ENCODE results near the gene TRIM67.

Gene TRIM67

DNA sequence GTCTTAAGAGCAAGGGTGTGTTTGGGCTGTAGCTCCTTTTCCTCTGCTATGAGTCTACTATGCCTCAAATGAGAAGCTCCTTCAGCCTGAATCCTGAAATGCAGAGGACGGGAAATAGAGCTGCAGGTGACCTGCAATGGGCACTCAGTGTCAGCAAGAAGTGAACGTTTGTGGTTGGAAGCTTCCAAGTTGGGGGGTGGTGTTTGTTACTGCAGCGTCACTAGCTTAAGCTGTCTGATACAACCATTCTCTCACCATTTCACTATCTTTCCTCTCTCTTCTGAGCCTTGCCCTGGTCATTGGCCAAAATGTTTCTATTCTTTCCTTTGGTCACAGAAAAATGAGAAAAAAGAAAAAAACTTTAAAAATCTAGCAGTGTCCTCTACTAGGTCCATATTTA lies 19.4 kb downstream of the TRIM67 start:
- DNase-seq (ENCODE audit: insufficient read length, low spot score) (no peak), FAIRE-seq (no peak)

DNA sequence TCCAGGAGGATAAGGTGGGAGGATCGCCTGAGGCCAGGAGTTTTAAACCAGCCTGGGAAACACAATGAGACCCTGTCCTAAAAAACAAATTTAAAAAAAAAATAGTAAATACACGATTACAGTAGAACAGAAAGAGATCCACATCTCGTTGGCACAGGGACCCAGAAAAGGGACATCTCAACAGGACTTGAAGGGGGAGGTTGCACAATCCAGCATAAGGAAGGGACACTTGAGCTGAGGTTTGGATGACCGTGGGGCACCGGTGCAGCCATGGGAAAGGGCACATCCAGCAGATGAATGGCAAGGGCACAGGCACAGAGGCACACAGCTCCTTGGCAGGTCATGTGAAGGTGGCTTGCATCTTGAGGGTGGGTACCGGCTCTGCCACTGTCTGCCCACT lies 20.5 kb downstream of the TRIM67 start:
- no peak for DNase-seq (ENCODE audit: insufficient read length, low spot score)
- no peak for FAIRE-seq

DNA sequence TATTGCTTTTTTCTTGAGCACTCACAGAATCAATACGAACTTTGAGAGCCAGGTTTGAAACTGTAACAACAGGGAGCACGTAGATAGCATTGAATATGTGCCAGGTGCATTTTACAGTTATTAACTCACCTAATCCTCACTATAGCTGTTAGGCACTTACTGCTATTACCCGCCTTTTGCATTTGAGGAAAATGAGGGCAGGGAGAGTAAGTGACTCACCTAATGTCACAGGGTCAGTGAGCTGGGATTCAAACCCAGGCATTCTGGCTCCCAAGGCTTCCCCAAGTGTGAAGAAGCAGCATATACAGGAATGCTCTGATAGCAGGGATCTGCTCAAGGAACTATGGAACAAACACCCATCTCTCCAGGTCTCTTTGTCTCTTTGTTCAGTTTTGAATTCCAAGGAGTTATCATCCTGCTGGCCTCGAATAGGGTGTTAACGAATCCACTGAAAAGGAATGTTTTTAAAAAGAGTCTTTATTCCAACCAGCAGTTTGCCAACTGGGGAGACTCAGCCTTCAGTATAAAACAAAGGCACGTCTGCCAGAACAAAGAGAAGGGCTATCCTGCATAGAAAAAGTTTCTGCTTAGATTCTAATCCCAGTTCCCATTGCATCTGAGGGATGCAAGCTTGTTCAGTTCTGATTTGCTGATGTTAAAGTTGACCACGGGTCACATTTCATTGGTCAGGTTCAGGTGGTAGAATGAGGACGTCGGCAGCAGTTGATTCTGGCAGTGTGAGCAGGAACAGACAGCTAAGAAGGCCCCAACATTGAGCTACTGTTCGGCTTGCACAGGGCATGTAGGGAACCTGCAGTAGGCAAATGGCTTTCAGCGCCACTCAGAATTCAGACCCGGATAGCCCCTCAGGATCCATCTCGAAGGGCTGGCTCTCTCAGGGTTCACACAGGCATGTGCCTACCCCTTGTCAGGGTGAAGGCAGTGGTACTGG lies 22.1 kb downstream of the TRIM67 start:
- no peak for DNase-seq (ENCODE audit: insufficient read length, low spot score)
- no peak for FAIRE-seq

DNA sequence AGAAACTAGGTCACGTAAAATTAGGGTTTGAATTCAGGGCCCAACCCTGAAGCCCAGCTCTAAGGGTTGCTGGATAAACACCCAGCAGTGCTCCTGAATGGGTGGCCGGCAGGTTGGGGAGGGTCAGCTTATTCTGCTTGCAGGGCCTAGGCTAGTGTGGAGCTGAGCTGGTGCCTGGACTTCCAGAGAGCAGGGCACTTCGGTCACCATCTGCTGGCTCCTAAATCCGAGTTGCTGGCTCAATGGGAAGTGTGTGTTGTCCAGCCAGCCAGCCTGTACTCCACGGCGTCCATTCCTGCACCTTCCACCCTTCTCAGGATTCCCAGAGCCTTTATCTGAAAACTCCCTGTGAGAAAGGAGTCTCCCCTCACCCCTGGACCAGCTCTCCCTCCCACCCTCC lies 23.0 kb downstream of the TRIM67 start:
- no peak for DNase-seq (ENCODE audit: insufficient read length, low spot score)
- FAIRE-seq: no peak

DNA sequence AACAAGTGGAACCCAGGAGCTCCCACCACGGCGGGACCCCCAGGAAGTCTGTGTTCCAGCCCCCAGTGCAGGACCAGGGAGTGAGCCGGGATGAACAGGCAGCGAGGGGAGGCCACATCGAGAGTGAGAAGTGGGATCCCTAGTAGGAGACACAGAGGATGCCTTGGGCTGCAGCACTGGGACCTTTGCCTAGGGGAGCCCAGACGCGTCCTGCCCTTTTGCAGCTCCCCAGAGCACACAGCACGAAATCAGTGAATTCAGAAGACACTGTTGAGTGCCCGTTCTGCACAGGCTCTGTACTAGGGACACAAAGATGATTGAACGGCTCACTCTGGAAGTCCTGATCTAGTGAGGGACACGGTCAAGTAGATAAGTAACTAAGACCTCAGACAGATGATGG lies 23.5 kb downstream of the TRIM67 start:
- FAIRE-seq: no peak

DNA sequence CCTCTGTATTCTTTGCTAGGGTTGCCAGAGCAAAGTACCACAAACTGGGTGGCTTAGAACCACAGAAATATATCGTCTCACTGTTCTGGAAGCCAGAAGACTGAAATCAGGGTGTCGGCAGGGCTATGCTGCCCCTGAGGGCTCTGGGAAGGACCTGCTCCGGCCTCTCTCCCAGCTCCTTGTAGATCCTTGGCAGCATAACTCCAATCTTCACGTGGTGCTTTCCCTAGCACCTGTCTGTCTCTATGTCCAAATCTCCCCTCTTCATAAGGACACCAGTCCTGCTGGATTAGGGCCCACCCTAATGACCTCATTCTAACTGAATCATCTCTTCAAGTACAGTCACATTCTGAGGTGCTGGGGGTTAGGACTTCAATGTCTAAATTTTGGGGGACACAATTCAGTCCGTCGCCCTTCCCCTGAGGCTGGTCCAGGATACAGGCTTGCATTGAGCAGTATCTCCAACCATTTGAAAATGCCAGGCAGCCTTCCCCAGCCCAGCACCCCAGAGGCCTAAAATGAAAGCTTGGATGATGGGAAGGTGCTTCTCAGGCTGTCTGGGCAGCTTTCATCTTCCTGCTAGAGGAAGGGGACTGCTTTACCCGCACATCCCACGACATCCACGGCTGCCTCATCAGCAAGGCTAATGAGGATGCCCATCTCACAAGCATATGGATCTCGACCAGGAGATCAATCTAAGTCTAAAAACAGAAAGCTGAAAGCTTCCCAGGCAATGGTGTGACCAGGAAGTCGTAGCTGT lies 24.7 kb downstream of the TRIM67 start:
- no peak for DNase-seq (ENCODE audit: insufficient read length, low spot score)
- FAIRE-seq: no peak

More for the DNA sequence above, 23.5 kb downstream of the TRIM67 start:
- no peak for DNase-seq (ENCODE audit: insufficient read length, low spot score)

DNA sequence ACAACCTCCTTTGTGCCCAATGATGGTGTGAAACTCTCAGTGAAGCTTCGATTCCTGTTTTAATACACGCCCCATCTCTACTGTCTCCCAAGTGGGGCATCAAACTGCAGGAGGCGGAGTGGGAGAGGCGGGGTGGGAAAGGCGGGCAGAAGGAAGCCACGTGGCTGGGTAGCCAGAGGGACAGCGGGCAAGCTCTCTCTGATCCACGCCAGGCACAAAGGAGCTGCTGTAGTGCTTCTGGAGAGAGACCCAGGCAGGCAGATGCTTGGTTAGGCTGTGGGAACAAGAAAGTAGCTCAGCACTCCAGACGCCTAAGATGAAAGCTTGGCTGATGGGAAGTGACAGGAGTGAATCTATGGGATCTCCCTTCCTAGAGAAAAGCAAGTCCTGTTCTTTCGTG lies 25.7 kb downstream of the TRIM67 start:
- DNase-seq (ENCODE audit: insufficient read length, low spot score) (no peak), FAIRE-seq (no peak)

DNA sequence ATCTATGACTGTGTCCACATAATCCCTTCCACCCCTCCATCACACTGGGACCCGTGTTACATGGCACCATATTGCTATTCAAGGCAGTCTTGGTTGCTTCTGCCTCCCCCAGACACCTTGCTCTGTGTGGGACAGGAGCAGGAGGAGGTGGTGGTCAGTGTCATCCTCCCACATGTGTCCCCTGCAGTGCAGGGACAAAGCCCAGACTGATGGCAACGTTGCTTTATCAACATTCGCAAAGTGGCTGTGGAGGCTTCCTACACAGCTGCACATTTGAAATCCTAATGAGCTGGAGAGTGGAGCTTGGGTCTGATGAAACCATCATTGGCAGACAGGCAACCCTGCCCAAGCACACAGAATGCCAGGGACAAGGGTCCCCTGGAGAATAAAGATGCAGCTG lies 26.2 kb downstream of the TRIM67 start:
- FAIRE-seq: no peak

DNA sequence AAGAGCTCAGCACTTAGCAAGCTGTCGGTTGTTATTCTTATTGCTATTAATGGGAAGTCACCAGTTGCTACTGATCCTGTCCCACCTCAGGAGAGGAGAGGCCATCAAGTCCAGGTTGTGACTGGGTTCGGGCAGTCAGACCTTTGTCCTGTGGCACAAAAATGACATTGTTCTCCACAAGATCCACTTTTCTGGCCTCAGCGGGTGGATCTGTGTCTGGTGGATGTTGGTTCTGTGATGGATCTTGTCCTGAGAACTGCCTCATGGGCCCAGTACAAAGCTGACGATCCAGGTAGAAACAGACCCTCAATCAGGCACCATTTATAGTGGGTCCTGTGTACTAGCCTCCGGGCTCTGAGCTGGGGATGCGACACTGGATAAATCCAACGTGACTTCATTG lies 26.9 kb downstream of the TRIM67 start:
- FAIRE-seq (no peak), DNase-seq (ENCODE audit: insufficient read length, low spot score) (no peak)

More for the DNA sequence above, 26.2 kb downstream of the TRIM67 start:
- DNase-seq (ENCODE audit: insufficient read length, low spot score): no peak

DNA sequence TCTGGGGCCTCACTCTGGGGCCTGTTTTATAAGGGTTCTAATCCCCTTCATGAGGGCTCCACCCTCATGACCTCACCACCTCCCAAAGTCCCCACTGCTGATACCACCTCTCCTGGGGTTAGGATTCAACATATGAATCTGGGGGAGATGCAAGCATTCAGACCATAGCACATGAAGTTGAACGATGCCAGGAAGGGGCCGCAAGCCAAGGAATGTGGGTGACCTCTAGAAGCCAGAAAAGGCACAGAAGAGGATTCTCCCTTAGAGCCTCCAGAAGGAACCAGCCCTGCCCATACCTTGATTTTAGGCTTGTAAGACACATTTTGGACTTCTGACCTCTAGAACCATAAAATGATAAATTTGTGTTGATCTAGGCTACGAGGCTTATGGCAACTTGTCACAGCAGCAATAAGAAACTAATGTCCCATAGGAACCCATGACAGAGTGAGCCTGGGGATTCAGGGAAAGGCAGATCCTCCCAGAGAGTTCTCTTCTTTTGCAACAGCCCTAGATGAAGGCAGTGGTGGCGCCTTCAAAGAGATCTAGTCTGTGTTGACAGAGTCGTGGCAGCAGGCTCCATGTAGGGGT lies 27.9 kb downstream of the TRIM67 start:
- no peak for FAIRE-seq

DNA sequence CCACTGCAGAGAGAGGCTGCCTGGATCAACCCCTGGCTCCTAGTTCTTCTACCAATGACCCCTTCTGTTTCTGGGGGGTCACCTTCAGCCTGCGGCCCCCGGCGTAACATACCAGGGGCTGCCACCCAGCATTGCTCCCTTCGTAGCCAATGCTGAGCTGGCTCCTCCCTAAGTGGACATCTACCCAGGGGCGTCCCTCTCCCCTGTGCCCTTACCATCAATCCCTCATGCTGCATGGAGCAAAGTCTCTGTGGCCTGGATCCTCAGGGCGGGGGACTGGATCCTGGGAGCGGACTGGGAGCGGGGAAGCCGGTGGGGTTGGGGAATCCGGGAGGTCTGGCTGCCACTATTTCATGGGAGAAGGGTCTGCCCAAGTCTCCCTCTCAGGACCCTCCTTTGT lies 28.6 kb downstream of the TRIM67 start:
- FAIRE-seq (no peak), DNase-seq (ENCODE audit: insufficient read length, low spot score) (no peak)

More for the DNA sequence above, 27.9 kb downstream of the TRIM67 start:
- no peak for DNase-seq (ENCODE audit: insufficient read length, low spot score)

DNA sequence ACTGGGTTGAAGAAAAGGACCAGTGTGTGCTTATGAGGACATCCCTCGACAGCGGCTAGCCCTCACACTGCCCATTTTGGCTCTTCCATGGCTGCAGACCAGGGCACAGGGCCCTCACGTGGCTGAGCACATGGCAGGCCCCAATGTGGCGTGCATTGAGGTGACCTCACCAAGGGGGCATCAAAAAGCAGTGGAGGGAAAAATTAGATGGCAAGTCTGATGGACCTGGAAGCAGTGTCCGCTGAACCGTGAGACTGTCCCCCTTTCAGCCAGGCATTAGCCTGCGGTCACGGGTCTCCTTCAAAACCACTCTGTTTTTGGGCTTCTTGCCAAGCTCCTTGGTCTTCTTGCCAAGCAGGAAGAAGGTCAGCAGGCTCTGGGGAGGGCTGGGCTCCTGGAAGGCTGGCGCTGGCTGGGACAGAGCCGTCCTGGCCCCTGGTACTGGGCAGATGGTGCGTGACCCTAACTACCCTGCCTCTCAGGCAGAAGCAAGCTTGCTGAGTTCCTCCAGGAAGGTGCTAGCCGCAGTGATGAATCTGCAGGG lies 30.8 kb downstream of the TRIM67 start:
- DNase-seq (ENCODE audit: insufficient read length, low spot score) (no peak), FAIRE-seq (no peak)

DNA sequence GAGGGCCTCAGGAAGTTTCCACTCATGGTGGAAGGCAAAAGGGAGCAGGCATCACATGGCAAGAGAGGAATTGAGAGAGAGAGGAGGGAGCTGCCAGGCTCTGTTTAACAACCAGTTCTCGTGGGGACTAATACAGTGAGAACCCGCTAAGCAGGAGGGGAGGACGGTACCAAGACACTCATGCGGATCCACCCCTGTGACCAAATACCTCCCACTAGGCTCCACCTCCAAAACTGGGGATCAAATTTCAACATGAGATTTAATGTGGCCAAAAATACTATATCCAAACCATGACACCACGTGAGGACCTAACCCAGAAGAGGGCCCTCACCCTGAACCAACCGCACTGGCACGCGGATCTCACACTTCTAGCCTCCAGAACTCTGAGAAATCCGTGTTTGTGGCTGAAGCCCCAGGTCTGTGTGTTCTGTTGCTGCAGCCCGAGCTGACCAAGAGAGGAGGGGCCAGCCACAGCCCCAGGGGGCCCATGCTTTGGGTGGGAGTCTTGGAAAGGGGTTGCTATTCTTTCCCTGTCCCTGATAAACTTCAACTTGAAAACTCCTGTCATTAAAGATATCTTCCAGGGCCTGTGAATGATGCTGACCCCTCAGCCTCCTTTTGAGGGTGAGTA lies 32.0 kb downstream of the TRIM67 start:
- no peak for DNase-seq (ENCODE audit: insufficient read length, low spot score)
- no peak for FAIRE-seq

DNA sequence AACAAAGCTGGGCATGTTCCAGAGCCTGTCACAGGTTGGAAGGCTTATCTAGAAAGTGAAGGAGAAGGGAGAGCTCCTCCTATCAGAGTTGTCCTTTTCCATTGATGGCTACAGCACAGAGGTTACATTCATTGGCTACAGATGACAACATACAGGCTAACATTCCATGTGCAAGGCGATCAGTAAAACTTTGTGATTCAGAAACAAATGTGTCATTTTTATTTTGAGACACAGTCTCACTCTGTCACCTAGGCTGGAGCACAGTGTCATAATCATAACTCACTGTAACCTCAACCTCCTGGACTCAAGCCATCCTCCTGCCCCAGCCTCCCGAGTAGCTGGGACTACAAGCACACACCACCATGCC lies 32.6 kb downstream of the TRIM67 start:
- DNase-seq (ENCODE audit: insufficient read length, low spot score) (no peak), FAIRE-seq (no peak)

DNA sequence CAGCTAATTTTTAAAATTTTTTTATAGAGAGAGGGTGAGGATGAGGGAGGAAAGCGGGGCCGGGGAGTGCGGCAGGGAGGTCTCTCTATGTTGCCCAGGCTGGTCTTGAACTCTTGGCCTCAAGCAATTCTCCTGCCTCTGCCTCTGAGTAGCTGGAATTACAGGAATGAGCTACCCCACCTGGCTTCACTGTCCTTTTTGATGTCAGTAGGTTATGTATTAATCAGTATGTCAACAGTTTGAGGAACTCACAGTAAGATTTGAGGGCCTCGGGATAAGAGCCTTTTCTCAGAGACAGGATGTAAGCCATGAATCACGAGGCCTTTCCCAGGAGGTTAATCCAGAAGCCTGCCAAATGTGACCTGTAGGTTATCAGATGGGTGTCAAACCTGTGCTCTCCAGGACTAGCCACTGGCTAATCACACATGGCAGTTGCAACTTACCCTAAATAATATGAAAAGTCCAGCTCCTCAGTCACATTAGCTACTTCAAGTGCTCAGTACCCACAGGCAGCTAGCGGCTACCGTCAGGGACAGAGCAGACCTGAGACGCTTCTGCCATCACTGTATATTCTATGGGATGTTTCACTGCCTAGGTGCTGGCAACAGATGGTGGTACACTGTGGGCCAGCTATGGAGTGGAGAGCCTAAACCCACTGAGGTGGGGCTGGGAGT lies 33.1 kb downstream of the TRIM67 start:
- DNase-seq (ENCODE audit: insufficient read length, low spot score): no peak
- FAIRE-seq: no peak

DNA sequence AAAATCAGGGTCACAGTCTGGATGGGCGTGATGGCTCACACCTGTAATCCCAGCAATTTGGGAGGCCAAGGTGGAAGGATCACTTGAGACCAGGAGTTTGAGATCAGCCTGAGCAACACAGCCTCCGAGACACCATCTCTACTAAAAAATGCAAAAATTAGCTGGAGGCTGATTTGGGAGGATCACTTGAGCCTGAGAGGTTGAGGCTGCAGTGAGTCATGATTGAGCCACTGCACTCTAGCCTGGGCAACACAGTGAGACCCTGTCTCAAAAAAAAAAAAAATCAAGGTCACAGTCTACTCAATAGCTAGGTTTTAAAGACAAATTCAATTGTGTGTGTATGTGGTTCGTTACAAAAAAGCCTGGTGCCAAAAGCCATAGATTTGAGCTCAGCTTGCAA lies 34.4 kb downstream of the TRIM67 start:
- DNase-seq (ENCODE audit: insufficient read length, low spot score) (no peak), FAIRE-seq (no peak)

DNA sequence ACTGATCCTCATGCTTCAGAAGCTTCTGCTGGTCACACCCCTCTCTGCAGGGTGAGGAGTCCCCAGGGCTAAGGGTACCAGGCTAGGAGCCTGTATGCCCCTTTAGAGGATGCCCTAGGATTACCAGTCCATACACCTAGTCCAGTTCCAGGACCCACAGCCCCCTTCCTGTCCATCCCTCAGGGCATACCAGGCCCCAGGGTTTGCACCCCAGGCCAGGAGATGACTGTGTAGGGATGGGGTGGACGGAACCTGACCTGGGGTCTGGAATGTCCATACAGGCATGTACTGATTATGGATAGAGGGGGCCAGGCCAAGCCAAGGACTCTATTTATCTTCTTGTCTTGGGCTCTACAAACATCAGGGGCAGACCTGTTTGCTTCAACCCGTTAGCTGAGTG lies 34.9 kb downstream of the TRIM67 start:
- DNase-seq (ENCODE audit: insufficient read length, low spot score): no peak
- no peak for FAIRE-seq

DNA sequence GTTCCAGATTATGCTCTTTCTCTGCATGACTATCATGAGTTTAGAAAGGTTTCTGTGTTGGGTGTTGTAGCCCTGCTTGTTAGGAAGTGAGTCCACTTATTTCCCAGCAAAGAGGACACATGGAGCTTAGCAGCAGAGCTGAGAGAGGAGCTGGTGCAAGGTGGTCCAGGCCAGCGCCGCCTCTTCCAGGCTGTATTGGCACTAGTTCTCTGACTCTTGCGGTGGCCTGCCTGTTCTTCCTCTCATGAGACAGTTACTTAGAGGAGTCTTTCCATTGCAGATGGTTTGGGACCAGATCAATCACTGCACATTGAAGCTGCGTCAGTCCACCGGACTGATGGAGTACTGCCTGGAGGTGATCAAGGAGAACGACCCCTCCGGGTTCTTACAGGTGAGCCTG lies 38.0 kb downstream of the TRIM67 start:
- no peak for DNase-seq (ENCODE audit: insufficient read length, low spot score)
- FAIRE-seq: no peak

DNA sequence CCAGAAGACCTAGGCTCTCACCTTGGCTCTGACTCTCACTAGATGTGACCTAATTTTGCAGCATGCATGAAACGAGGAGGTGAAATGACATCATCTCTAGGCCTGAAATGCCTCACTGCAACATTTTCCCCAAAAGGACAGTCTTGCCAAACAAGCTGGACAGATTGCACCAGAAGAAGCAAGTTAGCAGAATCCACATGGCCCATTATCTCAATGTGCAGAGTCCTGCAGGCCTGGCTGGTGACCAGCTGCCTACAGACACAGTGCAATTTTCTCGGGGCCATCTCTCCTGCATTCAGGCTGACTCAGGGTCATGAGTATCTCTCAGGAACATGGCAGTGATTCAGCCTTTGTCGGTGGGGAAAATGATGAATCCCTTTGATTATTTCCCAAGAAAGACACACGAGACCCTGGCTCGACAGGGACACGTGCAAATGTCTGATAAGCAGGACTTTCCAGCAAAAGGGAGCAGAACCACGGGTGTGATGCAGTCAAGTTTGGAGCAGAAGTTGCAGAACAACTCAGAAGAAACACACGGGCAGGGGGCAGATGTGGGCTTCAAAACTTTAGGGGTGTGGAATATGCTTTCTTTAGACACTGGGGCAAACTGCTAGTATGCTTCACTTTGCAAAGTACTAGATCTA lies 38.7 kb downstream of the TRIM67 start:
- no peak for DNase-seq (ENCODE audit: insufficient read length, low spot score)
- no peak for FAIRE-seq

Data from GM19239 (cell line).